ENCODE measurements around the gene C5orf58.

DNA sequence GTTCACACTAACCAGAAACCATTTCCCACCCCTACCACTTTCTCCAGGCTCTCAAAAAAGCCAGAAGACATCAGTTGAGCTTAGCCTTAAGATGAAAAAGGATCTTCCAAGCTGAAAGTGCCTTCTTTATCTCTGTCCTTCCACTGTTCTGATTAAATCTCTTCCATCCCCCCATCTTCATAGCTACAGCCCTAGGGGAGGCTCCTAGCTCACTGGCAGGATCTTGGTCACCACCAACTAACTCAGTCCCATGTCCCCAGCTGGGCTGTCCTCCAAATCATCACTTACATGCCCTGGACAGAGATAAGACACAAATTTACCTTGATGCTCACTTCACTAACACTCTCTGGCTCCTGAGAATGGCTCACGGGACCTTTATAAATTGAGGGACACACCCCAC, 50.5 kb downstream of the C5orf58 start:
- TF ChIP-seq POLR2A (IDR thresholded peaks at IDR 0.05) (no peak), CTCF (IDR thresholded peaks at IDR 0.05) (no peak)
